NCI-H2227 (cell line): ENCODE results near the gene TSTD2.

Source experiments
- DNase-seq: peaks from one replicate; lab custom pipeline; 2025; ENCODE audit not compliant: unreplicated experiment; lab: John Stamatoyannopoulos, UW

TSTD2 gene

DNA sequence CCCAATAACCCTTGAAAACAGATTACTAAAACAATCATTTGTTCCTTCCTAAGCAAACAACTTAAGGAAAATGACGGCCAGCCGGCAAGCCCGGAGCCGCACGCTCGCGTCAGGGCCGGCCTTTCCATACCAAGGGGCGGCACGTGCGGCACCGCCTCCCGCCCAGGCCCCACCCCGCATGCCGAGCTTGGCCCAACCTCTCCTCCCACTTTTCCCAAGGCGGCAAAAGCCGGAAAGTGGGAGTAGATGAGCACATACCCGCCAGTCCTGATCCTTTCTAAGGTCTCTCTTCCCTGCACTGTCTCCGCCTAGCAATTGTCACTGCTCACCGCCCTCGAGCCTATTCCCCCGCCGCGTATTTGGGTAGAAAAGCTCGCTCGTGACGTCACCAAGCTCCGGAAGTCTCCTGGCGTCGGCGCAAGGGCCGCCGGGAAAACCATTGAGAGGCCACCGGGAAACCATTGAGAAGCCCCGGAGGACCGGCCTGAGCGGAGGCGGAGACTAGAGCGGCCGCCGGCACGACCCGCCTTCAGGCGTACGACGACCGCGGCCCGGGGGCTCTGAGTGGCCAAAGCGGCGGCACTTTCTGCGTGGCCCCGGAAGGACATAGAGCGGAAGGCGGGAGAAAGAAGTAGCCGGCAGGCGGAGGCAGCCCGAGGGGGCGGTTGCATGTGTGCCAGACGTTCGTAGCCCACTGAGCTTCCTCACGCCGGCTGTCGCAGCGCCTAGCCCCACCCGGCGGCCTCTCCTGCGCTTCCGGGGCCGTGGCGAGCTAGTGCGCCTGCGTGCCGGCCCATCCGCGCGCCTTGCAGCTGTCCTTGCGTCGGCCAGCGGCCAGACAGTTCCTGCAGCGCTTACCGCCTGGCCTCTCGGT is at the start of gene TSTD2, which contains the start of gene NCBP1:
Gene TSTD2 (minus strand): TSS at position 384 of the 874 bp plus-strand sequence. CDS start 5,806 bp downstream, outside the sequence.
Gene NCBP1 (plus strand): TSS at position 837 of the 874 bp plus-strand sequence. CDS start 61 bp downstream, outside the sequence.
- peak; percentile 98 for DNase-seq

DNA sequence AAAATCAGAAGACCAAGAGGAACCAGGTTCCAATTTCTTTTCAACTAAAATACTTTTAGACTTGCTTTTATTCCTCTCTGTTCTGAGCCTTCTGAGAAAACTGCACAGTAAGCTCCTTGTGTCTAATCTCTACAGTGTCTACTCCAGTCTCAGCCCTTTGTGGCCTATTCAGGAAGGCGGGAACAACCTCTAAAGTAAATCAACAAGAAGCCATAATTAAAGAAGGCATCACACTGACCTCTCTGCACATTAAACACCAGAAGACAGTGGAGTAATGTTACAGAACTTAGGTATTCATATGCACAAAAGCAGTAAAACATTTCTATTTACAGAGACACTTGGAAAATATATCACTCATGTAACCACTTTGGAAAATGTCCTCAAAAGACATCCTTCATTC is 49.1 kb upstream of the TSTD2 start:
- DNase-seq, result peak; percentile 18

DNA sequence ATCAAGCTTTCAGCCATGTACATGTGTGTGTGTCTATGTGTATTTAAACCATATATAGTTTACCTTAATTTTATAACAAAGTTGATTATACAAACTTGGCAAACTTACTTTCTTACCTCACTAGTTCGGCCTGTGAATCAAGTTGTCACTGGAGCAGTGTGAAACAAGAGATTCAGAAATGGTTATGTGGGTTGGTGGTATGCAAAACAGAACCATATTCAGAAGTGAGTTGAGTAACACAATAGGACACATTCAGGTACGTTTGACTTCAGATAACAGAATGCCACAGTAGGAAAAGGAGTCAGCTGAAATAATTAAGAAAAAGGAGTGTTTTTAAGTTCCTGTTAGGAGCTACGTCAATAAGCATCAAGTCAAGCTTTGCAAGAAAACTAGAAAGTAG is 42.5 kb upstream of the TSTD2 start:
- DNase-seq, result no peak

DNA sequence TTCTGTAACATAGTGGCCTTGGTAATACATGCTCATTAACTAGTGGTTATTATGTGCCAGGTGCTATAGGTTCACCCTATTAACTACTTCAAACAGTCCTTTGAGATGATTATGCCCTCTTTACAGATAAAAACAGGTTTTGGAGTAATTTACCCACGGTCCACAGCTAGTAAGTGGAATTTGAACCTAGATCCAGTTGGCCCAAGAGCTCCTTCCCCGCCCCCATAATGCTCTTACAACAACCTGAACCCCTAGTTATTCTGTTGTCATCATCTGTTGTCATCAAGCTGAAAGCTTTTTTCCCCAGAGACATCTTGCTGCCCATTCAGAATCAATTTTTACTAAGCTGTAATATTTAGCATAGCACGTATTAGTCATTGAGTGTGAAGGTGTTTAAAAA is 40.8 kb upstream of the TSTD2 start:
- DNase-seq, result no peak

DNA sequence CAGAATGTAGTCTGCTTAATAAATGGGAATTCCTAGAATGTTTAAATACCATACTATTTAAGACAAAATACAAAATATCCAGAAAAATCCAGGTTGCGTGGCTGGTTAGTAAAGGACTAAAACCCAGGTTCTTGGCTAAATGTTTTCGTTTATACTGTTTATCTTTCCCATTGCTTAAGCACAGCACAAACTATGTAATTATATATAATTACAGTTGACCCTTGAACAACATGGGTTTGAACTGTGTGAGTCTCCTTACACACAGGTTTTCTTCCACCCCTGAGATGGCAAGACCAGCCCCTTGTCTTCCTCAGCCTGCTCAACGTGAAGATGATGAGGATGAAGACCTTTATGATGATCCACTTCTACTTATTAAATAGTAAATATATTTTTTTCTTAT is 39.2 kb upstream of the TSTD2 start:
- peak; percentile 26 for DNase-seq

DNA sequence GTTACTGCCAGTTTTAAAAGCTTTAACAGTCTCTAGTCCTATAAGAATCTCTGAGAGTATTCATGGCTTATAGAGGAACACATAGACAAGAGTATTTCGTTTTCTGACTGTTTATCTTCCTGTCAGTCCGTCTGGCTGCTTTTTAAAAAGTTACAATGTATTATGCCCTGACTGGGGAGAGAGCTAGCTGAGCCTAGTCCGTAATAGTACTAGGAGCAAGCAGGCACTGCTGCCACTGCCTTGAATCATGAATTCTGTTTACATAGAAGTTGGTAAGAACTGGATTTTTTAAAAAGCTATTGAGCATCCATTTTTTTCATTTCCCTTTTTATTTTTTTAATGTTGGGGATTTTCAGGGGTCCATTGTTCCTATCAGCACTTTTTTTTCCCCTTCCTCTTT is 37.4 kb upstream of the TSTD2 start:
- no peak for DNase-seq

DNA sequence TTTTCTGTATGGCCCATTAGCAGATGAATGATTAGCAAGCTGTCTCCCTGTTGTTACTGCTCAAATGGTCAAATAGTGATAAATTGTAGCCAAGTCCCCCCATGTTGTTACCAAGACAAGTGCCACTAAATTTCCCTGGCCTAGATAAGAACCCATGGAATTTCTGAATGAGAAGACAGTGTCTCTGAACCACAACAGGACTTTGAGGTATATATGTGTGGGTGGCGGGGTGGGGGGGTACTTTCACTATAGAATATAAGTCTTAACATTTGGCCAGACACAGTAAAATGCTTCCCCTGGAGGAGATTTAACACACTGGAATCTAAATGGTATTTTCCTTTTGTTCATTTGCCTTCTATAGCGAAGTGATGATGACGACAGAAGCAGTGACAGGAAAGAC is 35.3 kb upstream of the TSTD2 start:
- no peak for DNase-seq

DNA sequence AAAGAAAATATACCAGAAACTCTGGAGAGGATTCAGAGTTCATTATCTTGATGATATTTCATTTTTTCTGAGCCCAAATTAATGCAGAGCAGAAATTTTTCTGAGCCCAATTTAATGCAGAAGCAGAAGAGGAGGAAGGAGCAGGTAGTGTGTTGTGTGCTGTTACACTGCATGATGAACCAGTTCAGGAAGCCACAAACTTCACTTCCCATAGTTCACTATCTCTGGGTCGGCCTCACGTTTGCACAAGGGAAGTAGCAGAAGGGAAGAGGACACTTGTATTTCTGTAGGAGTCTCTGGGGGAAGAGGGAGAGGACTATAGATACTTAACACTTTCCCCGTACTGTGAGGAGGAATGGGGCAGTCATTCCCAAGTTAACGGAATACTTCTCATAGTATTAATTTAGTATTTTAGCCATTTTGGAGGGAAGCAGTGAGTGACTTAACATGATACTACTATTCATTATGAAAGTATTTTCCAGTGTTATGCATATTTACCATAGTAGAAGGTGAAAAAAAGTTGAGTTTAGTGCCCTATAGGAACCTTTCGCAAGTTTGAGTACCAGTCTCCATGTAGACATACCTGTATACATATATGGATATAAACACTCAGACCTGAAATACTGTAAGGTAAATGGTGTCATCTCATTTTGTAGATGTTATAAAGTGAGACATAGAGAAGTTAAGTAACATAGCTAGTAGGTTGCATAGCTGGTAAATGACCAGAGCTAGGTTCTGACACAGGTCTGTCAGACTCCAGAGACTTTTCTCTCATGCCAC is 33.9 kb upstream of the TSTD2 start:
- no peak for DNase-seq

DNA sequence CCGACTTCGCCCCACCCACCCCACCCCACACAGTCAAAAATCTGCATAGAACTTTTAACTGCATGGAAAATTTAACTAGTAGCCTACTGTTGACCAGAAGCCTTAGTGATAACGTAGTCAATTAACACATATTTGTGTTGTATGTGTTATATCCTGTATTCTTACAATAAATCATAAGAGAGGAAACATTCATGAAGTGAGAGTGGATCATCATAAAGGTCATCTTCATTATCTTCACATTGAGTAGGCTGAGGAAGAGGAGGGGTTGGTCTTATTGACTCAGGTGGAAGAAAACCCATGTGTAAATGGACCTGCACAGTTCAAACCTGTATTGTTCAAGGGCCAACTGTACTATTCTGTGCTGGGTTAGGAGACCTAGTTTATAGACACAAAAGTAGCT is 32.6 kb upstream of the TSTD2 start:
- DNase-seq, result no peak

DNA sequence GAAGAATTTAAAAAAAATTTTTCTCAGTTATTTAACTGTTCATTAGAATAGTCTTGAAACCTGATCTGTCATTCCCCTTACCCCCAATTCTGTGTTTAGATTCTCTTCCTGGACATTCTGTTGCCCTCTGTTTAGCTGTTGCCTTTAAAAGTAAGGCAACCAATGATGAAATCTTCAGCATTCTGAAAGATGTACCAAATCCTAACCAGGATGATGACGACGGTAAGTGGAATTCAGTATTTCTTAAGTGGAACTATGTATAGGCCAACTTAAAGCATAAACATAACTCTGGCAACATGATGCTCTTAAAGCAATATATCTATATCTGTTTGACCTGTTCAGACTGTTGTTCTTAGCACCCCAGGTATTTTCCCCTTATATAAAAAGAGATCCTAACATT is 27.7 kb upstream of the TSTD2 start:
- no peak for DNase-seq

DNA sequence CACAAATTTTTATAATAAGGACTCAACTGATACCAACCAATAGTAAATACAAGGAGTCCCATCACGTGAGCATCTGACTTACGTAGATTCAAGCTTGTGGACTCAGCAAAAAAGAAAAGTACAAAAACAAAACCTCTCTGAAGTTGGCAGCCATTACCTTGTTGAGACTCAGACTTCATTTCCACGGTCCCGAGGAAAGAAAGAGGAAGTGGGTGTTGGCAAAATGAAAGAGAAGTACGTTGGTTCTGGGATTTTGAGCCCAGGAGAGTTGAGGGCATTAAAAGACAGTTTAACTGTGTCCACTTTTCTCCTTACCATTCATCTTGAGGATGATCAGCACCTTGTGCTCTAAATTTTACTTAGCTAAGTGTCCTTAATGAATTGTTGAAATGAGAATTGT is 27.2 kb upstream of the TSTD2 start:
- no peak for DNase-seq

DNA sequence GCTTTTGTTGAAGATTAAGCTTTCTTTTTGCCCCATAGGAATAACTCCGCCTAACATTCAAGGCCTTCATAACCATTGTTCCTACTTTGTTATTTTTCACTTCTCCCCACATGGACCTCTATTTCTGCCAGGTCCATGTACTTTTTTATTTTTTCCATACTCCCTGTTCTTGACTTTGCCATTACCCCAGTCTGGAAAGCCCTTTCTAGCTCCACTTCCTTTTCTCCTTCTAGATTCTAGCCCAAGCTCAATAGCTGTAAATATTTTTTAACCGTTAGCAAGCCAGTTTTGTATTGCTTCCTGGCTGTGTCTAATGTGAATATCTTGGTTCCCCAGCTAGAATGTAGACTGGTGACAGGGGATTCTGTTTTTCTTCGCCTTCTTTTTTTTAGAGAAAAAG is 26.6 kb upstream of the TSTD2 start:
- no peak for DNase-seq

DNA sequence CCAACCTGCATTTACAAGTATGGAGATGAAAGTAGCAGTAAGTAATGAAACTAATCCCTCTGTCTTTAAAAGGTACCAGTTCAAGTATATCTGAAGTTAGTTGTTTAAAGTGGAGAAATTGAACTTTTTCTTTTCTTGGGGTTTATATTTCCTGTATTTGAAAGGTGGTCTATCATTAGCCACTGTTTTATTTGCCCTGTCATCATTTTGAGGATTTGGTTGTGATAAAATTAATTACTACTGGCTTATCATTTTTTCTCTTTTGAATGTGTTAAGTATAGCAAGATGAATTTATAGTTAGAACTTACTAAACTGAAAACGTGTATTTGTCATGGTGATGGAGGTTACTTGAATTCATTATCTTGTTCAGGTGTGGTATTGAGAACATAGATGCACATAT is 25.5 kb upstream of the TSTD2 start:
- DNase-seq, result no peak

DNA sequence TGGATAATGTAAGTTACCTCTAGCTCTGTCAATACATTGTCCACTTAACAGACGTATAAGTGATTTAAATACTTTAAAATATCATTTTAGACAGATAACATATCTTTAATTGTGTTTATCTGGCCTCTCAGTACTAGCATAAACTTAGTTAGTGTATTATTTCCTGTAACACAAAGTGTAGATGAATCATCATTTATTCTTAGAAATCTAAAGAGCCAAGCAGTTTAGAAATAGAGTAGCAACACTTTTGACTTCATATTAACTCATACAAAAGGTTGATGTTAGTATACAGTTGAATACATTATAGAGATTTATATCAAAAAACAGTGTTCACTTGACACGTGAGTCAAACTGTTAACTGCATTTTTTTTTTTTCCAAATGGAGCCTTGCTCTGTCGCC is 18.5 kb upstream of the TSTD2 start:
- DNase-seq, result no peak

DNA sequence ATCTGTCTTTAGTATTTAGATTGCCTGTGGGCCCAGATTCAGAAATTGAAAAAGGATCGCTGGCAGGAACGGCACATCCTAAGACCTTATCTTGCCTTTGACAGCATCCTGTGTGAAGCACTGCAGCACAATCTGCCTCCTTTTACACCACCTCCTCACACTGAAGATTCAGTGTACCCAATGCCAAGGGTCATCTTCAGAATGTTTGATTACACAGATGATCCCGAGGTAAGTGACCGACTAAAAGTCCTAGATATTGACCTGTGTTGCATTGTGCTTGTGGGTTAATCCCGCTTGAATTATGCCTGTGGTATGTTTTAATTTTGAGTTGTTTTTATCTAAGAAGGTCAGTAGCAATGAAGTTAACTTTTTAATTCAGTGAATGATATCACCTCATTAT is 14.8 kb upstream of the TSTD2 start:
- DNase-seq, result no peak

DNA sequence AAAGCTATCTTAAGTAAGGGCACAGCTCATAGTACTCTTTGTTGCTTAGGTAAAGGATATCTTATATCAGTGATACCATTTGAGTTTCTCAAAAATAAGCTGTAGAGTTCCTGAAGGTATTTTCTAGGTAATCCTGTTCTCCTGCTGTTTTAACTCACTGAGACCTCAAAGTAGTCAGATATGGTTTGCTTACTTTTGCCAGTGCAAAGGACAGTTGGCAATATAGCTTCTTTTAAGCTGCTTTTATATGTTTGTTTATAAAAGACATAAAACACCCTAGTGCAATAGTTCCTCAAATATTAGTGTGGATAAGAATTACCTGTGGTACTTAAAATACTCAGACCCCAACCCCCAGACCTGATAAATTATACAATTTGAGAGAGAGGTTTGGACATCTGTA is 12.6 kb upstream of the TSTD2 start:
- DNase-seq, result no peak

DNA sequence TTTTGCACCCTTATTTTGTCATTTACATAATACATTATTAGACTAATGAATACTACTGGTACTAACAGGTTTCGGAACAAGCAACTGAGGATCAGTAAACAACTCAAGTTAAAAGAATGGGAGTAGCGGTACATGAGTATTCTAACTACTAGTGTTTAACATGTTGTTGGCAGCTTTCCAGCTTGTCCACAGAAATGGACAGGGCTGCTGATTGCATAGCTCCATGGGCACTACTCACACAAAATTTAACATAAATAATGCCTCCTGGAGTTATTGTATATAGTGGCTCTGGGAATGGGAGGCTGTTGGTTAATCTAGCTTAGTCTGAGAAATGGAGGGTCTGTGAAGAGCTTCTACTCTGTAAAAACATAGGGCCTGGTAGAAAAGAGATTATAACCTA is 7.2 kb upstream of the TSTD2 start:
- DNase-seq, result peak; percentile 65

DNA sequence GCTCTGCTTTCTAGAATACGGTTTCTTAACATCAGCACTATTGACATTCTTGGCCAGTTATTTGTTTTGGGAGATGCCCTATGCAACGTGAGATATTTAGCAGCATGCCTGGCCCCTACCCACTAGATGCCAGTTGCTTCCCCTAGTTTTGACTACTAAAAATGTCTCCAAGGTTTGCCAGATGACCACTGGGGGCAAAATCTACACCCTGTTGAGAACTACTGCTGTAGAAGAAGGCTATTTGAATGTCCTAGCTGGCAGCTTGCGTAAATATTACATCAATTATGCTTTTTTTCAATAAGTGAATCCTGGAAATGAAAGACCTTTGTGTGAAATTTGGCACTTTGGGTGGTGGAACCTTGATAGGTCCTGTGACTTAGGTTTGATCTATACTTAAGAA is 5.5 kb upstream of the TSTD2 start:
- peak; percentile 1 for DNase-seq

DNA sequence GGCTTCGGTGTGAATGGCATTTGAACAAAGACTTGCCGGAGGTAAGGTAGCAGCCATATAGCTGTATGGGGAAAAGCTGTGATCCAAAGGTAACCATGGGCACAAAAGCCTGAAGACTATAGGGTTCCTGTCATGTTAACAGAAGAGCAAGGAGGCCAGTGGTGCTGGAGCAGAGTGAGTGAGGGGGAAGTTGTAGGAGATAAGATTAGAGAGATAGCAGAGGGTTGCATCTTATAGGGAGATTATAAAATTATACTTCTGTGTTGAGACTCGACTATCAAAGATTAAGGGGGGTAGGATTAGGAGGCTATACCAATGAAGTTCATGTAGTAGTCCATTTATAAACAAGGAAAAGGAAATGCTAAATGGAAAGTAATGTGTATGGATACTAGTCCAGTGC is 3.7 kb upstream of the TSTD2 start:
- DNase-seq, result no peak

DNA sequence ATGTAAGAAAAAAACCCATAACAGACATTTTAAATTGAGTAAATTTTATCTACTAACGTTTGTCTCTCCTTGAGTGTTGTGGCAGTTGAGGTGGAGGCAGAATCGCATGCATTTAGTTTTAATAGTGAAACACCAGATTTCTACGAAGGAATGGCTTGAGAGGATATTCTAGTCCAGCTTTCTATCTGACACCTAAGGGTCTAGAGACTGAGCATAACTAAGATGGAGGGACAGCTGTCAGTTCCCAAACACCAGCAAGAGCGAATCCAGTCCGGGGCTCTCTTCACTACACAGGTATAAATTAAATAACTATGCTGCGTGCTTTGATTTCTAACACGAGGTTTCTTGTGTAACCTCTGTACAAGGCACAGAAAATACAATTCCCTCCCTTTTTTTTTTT is 1.9 kb upstream of the TSTD2 start:
- DNase-seq, result no peak

DNA sequence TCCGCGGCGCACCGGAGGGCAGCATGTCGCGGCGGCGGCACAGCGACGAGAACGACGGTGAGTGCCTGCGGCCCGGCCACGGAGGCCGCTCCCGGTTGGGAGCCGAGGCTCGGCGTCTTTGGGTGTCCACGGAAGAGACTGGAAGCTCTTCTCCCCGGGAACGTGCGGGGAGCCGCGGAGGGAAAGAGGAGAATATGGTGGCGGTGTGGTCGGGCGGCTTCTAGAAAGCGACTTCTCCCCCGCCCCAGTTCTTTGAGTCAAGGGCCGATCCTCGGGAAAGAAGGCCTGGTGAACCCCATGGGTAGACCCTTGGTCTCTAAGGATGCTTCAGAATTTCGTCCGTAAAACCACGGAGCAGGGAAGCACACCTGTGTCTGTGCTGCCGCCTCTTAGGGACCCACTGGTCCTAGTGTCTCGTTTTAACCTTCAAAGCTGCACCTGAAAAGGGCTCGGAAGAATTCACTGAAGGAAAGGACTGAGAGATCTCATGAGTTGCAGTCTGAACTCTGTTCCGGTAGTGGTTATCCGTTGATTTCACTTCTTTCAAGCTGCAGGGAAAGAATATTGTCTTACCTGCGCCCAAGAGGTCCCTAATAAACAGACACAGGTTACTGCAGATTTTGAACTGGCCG is 807 bp upstream of the TSTD2 start:
- DNase-seq, result no peak
